ENCODE results near the gene TNFAIP8L2.
A peak's percentile ranks its signal among the peaks of the same experiment; 100 is the strongest.
"Not testable (repeated sequence)": the region's sequence is repeated elsewhere in the genome, so short reads cannot be mapped to it uniquely, and the experiment has no call there.

The TNFAIP8L2 gene

DNA sequence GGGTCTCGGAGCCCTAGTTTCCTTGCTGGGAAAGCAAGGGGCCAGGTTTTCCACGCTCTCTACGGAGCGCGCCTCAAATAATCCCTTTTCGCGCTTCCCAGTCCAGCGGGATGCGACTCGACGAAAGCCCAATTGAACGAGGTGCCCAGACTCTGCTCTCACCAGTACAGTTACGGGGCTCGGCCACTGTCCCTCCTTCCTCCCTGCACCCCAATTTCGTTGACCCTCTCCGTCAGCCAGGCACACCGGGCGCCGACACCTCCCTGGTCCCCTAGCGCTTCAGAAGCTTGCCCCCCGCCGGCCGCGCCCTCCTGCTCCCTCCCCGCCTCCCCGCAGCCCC lies 10.4 kb upstream of the TNFAIP8L2 start:
- DNase-seq = no peak

DNA sequence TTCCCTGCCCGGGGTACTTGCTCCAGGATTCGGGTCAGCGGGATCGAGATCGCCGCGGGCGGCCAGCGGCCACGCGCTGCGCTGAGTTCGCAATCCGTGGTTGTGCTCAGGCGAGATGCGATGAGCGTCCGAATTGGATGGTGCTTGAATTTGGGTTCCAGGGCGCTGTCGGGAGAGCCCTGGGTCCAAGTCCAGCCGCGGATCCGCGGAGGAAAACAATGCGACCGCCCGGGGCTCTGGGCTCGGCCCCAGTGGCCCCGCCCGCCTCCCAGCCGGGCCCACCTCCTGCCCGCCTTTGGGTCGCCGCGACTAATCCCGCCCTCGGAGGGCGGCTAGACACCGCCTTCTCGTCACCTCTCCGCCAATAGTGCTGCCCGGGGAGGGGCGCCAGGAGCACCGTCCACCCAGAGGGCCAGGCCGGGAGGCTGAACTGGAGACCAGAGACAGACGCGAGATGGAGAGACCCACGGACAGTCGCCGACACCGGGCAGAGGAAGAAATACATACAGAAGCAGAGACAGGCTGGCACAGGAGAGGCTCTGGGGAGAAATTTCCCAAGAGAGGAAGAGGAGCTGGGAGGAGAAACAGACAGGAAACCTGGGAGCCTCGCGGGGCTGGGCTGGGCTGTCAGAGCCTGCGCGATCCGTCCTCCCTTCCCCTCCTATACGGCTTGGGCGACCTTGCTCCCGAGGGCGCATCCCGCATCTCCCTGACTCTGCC lies 9.9 kb upstream of the TNFAIP8L2 start, which contains the start of gene SEMA6C:
Gene SEMA6C (minus strand): TSS at position 220 of the 720 bp plus-strand sequence. CDS start 4,010 bp downstream, outside the sequence.
- peak; percentile 92 to 96 (median 95) for DNase-seq

DNA sequence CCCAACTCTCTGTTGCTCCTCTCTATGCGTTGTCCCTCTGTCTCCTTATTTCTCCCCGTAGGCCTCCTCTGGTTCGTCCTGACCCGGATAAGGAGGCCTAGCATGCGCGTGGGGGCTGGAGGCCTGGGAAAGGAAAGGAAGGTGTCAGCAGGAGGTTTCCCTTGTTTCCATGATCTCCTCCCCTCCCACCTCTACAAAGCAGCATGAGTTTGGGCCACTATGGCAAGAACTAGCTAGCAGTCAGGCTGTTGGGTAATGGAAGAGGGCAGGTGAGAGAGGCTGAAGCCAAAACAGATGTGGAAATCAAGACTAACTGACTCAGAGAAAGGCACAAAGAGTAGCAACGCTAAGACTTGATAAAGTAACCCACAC lies 9.3 kb upstream of the TNFAIP8L2 start:
- DNase-seq = no peak

DNA sequence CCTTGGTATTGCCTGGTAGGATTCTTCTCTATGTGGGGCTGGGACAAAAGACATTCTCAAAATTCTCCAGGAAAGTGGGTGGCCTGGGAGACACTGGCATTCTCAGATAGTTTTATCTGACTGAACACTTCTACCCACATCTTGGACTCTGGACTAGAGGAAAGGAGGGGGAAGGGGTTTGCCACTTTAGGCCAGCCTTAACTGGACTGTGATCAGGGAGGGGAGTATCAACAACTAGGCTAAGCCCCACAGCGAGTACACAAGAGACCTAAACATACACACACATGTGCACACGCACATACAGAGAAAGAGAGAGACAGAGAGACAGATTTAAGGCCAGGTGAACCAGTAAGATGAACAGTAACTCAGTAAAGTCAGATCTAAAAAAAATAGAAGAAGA lies 8.8 kb upstream of the TNFAIP8L2 start:
- DNase-seq = no peak

DNA sequence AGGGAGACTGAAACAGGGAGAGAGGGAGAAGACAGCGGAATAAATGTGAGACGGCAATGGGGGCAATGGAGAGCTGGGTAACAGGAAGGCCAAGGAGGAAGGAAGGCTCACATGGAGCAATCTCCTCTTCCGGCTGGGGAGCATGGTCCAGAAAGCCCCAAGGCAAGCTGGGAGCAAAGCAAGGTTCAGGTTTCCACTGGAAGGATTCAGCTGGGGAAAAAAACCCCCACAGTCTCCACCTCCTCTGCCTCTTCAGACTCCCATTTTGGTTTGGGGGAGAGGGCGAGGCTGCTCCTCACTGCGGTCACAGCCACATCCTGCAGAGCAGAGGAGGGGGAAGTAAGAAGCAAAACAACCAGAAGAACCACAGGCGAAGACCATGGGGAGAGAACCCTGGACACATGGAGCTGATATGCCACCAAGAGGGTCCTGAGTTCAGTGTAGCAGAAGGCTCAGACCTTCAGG lies 650 bp downstream of the TNFAIP8L2 start:
- peak; percentile 59 to 82 (median 75) for DNase-seq

DNA sequence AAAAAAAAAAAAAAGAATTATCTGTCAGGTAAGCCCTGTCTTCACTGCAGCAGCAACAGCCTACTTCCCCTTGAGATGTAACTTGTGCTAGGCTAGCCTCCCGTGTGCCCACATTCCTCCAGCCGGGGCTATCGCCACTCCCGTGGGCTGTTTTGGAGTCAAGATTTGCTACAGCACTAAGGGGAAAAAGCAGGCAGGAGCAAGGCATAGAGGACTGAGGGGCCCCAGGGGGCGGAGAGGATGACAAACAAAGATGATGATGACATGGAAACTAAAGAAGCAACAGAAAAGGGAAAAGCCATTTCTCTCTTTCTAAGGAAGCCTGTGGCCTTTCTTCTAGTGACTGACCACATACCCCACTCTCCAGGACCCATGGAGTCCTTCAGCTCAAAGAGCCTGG lies 1.9 kb downstream of the TNFAIP8L2 start:
- peak; percentile 18 to 57 (median 52) for DNase-seq

DNA sequence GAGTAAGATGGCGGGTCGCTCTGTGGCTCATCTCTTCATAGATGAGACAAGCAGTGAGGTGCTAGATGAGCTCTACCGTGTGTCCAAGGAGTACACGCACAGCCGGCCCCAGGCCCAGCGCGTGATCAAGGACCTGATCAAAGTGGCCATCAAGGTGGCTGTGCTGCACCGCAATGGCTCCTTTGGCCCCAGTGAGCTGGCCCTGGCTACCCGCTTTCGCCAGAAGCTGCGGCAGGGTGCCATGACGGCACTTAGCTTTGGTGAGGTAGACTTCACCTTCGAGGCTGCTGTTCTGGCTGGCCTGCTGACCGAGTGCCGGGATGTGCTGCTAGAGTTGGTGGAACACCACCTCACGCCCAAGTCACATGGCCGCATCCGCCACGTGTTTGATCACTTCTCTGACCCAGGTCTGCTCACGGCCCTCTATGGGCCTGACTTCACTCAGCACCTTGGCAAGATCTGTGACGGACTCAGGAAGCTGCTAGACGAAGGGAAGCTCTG lies 2.4 kb downstream of the TNFAIP8L2 start:
- peak in 1 of 4 experiments; percentile 37 for DNase-seq

DNA sequence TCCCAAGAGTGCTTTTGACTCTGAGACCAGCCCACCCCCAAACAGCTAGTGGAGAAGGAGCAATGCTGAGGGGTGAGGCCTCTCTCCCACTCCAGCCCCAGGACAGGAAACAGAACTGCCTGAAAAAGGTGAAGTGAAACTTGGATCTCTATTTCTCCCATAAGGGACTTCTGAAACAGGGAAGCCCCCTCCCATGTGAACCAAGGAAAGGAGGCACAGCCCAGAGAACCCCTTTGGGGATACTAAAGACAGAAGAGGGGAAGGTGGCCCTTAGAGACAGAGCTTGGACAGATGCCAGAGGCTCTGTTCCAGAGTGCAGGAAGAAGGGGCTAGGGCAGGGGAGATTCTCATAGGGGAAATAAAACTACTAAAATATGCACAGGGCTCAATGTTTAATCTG lies 2.9 kb downstream of the TNFAIP8L2 start:
- DNase-seq = peak; percentile 47 to 70 (median 66)

DNA sequence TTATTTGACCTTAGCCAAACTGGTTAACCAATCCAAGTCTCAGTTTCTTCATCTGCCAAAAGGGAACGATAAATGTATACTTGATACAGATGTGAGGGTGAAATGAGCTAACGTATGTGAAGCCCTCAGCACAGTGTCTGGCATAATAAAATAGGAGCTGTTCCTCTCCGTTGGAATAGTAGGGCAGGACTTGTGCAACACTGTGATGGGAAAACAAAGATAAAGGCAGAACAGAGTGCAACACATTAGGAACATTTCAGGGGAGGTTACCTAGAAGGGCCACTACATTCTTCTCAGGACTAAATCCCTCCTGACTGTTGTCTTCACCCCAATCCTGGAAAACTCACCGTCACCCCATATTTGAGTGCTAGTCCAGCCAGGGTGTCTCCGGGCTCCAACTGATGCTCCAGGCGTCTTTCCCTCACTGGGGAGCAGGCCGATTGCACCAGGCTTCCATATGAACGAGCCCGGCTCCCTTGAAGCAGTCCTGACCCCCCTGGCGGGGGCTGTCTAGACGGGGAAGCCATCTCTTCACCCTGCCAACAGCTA lies 8.4 kb downstream of the TNFAIP8L2 start:
- DNase-seq = no peak

DNA sequence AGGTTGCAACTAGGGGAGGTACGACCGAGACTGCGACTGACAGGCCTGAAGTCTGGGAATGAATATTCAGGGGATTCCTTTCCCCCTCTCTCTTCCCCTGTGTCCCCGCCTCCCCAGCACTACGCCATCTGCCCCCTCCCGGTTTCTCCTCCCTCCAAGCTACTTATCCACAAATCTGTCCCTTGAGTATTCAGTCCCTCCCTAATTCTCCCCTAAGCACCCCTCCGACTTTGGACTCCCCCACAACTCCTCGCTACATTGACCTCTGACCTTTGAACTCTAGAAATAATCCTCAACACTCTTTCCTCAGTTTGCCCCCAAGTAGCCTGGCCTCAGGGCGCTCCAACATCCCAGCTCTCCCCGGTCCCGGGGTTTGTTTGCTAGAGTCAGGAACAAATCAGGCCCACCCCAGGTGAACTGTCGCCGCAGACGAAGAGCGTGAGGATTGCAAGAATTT lies 8.9 kb downstream of the TNFAIP8L2 start:
- DNase-seq = no peak

DNA sequence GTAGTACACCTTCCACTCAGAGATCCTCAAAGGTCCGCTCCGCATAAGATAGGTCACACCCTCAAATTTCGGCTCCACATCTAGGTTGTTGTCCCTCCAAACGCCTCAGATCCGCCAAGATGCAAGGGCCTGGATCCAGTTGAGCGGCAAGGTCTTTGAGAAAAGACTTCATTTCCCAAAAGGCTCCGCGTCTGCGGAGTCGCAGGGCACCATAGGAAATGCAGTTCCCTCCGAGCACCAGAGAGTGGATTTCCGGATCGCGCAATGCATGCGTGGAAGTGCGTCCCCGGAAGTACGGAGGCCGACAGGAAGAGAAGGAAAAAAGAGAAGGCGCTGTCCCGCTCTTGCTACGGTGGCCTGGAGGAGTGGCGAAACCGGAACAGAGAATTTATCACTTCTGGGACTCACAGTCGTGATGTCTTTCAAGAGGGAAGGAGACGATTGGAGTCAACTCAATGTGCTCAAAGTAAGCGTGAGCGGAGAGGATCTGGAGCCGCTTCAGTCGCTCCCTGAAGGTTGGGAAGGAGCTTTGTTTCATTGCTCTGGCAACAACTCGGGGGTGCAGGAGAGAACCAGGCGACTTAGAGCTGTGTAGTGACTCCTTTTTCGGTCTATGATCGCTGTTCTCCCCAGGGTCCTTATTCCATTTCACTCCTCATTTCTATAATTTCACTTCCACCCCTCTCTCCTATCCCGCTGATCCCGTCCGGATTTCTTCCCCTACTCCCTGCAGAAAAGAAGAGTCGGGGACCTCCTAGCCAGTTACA lies 9.5 kb downstream of the TNFAIP8L2 start, which contains the start of the genes LYSMD1 and SCNM1:
Gene LYSMD1 (minus strand): TSS at position 165 of the 767 bp plus-strand sequence. CDS start 644 bp downstream, outside the sequence.
Gene SCNM1 (plus strand): TSS at position 407 of the 767 bp plus-strand sequence. CDS start 9 bp downstream, at position 416.
- DNase-seq = peak; percentile 98 to 99 (median 98)

DNA sequence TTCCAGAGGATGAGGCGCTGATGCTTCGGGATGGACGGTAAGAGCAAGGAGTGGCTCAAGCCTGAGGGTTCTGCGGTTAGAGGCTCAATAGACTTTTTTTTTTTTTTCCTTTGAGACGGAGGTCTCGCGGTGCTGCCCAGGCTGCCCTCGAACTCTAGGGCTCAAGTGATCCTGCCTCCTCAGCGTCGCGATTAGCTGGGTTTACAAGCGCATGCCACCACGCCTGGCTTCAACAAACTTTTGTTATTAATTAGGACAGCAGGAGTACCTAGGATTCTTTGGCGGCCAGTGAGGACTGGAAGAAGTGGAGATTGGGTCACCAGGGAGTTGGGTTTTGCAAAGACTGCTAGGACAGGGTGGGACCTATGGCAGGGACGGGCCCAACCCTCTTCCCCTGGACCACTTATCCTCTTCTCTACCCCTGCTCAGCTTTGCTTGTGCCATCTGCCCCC lies 10.1 kb downstream of the TNFAIP8L2 start:
- peak; percentile 12 to 56 (median 36) for DNase-seq

DNA sequence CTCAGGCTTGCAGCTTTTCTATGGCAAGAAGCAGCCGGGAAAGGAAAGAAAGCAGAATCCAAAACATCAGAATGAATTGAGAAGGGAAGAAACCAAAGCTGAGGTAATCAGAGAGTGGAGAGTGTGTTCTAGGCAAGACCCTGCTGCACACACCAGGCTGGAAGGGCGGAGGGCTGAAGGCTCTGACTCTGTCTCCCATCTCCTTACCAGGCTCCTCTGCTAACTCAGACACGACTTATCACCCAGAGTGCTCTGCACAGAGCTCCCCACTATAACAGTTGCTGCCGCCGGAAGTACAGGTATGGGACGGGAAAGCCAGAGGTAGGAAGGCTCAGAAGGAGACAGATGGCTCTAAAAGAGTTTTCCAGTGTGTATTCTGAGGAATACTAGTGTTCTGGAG lies 10.7 kb downstream of the TNFAIP8L2 start:
- DNase-seq = no peak

DNA sequence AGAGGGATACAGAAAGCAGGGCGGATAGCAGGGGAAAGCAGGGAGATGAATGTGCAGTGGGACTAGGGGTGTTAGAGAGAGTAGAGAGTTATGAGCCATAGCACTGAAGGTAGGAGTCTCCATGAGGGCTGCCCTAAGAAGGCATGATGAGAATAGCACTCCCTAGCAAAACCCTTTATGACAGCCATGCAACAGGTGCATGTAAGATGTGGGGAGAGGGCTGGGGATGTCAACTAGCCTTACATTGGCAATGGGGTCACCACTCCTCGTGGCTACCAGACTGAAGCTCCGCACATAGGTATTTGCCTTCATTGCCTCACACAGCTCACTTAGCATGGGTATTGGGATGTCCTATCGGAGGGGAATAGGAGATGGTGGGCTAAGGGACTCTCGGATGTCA lies 14.7 kb downstream of the TNFAIP8L2 start:
- DNase-seq = no peak

DNA sequence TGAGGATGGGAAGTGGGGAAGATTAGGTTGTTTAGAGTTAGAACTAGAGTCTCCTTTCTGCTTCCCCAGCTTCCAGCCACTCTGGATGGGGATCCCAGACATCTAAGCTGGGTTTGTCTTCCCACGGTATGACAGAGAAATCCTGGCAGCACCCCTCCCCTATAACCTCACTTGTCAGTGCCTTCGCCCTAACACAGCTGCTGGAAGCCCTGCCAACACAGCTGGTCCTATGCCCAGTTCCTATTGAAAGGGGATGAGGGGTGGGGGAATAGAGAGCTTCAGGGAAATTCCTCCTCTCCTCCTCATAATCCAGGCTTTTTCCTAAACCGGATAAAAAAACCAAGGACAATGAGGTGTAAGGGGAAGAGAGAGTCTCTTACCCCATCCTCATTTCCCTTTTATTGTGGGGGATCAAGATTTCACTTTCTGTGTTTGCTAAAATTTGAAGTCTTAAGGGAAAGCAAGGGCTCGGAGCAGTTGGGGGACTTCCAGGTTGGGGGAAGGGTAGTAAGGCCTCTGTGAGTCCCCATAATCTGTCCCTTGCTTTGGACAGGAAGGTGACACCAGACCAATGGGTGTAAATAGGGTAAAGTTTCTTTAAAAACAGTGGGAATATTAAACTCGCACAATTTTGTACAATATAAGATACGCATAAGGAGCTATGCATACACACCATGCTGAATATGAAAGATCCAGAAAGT lies 18.7 kb downstream of the TNFAIP8L2 start:
- DNase-seq = no peak

DNA sequence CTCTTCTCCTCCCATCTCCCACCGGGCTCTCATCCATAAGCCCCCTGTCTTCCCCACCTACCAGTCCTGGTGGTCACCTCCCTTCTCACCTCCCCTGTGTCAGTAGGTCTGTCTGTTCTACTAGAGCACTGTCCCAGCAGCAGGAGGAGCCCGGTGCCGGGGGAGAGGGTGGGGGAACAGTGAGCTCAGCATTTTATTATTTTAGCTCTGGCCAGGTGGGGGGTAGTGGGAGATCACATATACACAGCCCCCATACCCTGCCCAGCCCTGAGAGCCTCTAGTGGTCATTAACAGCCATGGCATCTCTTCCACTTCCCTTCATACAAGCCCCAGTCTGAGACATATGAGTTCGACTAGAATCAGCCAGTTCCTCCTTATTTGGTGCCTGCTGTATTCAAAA lies 19.4 kb downstream of the TNFAIP8L2 start, which contains the start of gene TMOD4:
Gene TMOD4 (minus strand): TSS at position 119 of the 400 bp plus-strand sequence. CDS start 1,106 bp downstream, outside the sequence.
- peak in 3 of 4 experiments; percentile 47 to 67 (median 56) for DNase-seq

DNA sequence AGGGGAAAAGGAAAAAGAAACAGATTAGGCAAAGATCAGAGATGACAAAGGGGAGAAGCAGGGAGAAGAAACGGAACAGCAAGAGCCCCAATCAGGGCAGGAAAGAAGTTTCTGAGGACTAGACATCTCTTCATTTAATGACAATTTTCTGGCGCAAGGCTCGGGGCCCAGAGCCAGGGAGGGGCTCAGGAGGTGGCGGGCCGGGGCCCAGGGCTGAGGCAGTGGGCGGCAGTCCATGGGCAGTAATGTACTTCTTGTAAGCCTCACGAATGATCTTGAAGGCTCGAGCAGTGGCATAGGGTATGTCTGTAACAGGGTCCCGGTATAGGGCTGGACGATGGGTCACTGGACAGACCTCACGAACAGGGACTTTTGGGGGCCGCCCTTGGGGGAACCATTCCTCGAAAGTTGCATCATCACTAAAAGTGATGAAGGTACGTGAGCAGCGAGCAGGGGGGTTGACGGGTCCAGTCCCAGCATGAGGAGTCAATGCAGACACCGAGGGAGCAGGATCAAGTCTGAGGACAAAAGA lies 20.1 kb downstream of the TNFAIP8L2 start:
- DNase-seq = no peak

DNA sequence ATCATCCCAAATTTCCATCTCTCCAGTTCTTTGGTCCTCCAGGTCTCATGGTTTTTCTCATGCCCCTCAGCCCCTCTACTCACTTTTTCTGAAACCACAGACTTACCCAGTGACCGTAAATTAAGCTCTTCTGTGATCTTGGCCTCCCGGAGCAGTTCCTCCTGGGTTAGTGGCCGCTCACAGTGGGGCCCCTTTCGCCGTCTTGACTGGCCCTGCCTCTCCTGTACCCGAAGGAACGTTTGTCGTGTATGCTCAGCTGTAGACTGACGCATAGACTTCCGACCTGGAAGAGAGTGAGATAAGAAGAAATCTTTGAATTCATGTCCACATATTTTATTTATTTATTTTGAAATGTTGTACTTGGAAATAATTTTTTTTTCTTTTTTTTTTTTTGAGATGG lies 27.8 kb downstream of the TNFAIP8L2 start:
- DNase-seq = no peak

DNA sequence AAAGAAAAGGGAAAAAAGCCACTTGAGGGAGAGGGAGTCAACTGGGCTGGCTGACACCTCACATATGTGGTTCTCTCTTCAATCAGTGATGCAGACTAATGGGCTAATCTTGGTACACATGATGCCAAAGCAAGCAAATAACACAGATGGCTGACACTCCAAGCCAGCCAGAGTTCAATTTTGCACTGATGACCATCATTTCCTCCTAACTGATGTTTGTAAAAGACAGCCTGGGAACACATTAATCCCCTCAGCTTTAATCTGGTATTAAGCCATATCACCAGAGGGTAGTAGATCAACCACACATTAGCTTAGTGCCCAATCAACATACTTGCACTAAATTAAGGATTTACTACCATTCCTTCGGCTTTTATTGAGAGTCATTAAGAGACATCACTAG lies 30.8 kb downstream of the TNFAIP8L2 start:
- no peak for DNase-seq

DNA sequence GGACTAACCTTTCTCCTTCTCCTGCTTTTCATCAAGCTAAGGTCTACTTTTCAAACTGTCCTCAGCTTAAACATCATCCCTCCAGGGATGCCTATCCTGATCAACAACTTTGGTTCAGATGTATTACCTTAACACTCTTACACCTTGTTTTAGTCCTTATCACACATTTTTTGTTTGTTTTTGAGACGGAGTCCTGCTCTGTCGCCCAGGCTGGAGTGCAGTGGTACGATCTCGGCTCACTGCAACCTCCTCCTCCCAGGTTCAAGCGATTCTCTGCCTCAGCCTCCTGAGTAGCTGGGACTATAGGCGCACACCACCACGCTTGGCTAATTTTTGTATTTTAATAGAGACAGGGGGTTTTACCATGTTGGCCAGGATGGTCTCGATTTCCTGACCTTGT lies 32.2 kb downstream of the TNFAIP8L2 start:
- DNase-seq = not testable (repeated sequence)

DNA sequence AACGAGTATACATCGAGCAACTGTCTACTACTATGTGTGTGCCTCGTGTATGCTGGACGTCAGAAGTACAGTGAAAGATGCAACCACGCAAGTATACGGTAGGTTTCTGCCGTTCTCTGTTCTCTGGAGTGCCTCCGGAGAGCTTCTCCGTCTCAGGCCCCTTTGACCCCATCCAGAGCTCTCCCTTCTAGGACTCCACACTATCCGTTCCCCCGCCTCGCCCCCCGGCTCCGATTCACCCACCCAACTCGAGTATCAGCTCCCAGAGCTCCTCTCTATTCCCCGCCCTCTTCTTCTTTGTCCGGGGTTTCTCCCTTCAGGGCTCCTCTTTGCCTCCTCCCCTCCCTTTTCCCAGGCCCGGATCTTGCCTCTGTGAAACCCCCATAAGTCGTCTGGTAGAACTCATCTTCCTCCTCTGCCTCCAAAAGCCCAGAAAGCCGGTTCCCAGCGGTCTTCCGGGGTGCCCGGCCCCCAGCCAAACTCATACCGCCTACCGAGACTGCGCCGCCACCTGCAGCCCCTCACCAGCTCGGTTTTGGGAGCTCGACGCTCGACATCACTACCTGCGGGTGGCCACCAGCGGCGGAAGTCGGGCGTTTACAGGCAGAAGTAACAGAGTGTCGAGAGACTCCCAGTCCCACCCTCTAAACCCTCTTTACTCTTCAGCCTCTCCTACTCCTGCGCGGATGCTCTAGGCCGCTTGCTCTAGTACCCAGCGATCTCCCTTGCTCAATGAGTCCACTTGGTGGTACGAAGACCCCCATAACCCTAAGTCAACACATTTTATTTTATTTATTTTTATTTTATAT lies 33.4 kb downstream of the TNFAIP8L2 start, which contains the start of gene VPS72:
Gene VPS72 (minus strand): TSS at position 561 of the 809 bp plus-strand sequence. CDS start 76 bp downstream, at position 485.
- peak; percentile 81 to 90 (median 88) for DNase-seq

Measured in suppressor macrophage (primary cell).